Kidney (tissue), 14 donors: ENCODE measurements around the gene WWOX. TPM values are rescaled to one million over a fixed set of nuclear protein-coding genes. Genes with fewer than 3 reads are reported as not detected.

Experiments used
- DNase-seq, 5 donors: peaks; one replicate each; pipeline ENCODE4 v3.0.0-alpha.2; 2013 to 2020
- FAIRE-seq: peaks from 2 replicates; lab custom pipeline; 2012; peaks lifted over from hg19 to GRCh38; lab: Jason Lieb, UNC
- H3K27ac ChIP-seq, 2 donors: one replicate each; pipeline ENCODE4 v1.7.0; 2013; ENCODE audit warnings: low read depth in 2 of 2, low read length in 2 of 2, inconsistent platforms in 1 of 2
- H3K27me3 ChIP-seq: one replicate; pipeline ENCODE4 v1.7.1; 2013; ENCODE audit warnings: low read length, inconsistent platforms; ENCODE audit not compliant: control insufficient read depth, insufficient read depth
- H3K36me3 ChIP-seq, 3 donors: one replicate each; pipeline versions ENCODE4 v1.7.0 to v1.7.1; 2013; ENCODE audit warnings: low read length in 3 of 3, control low read depth in 1 of 3, inconsistent platforms in 1 of 3; ENCODE audit not compliant: insufficient read depth in 3 of 3, control insufficient read depth in 2 of 3
- H3K4me1 ChIP-seq, 3 donors: one replicate each; pipeline versions ENCODE4 v1.7.0 to v1.7.1; 2013; ENCODE audit warnings: low read length in 3 of 3, inconsistent platforms in 1 of 3, low read depth in 1 of 3; ENCODE audit not compliant: control insufficient read depth in 2 of 3, insufficient read depth in 2 of 3
- H3K4me3 ChIP-seq, 3 donors: one replicate each; pipeline versions ENCODE4 v1.7.0 to v1.8.1; 2013; ENCODE audit warnings: low read length in 3 of 3, control low read depth in 1 of 3, inconsistent platforms in 1 of 3
- H3K9ac ChIP-seq, 3 donors: one replicate each; pipeline versions ENCODE4 v1.7.0 to v1.7.1; 2013; ENCODE audit warnings: low read length in 3 of 3, control low read depth in 1 of 3, inconsistent platforms in 1 of 3
- H3K9me3 ChIP-seq, 3 donors: one replicate each; pipeline versions ENCODE4 v1.7.0 to v1.7.1; 2013; ENCODE audit warnings: low read length in 3 of 3, control low read depth in 1 of 3, inconsistent platforms in 1 of 3; ENCODE audit not compliant: control insufficient read depth in 2 of 3, insufficient read depth in 1 of 3
- intact Hi-C: fragments of 100-400 bp; cut with DNase I; formaldehyde crosslinking; loops from one replicate; pipeline ENCODE4 v1.11.1; 2022
- polyA plus RNA-seq: library from polyadenylated mRNA; stranded (reverse); fragments of 350-450 nt; fragmentation: Illumina TruSeq; extraction: RNeasy Lipid Tissue Mini Kit (QIAGEN cat#74804); gene quantifications from one replicate; pipeline ENCODE4 v1.2.3, GENCODE V29; 2014; ENCODE audit warnings: low read depth, low replicate concordance; ENCODE audit not compliant: insufficient read depth
- total RNA-seq: library from RNA; stranded (reverse); fragmentation: NEBNext Ultra II Directional; extraction: Animal tissue kit (Norgen Biotek cat#: 25700); gene quantifications from one replicate; pipeline ENCODE4 v1.2.1, GENCODE V29; 2021
- TF ChIP-seq, protein P1 (sequence below): IDR thresholded peaks from 3 replicates; pipeline ENCODE4 v1.5.1; 2012; ENCODE audit warnings: mild to moderate bottlenecking, moderate library complexity, borderline replicate concordance; ENCODE audit not compliant: insufficient read depth; ENCODE audit errors: extremely low read depth
- donor health status: control.
- donor health status: control.
- donor health status: control.
- donor health status: control.
- donor health status: control.
- donor health status: DM: yes; HTN: yes; CAD: no.
- donor health status: Normal renal cell carcinoma (clear cell type).

Gene WWOX
- total and polyA plus RNA-seq, 2 donors from 2014 or later, result 22.5 to 30.3 TPM

DNA sequence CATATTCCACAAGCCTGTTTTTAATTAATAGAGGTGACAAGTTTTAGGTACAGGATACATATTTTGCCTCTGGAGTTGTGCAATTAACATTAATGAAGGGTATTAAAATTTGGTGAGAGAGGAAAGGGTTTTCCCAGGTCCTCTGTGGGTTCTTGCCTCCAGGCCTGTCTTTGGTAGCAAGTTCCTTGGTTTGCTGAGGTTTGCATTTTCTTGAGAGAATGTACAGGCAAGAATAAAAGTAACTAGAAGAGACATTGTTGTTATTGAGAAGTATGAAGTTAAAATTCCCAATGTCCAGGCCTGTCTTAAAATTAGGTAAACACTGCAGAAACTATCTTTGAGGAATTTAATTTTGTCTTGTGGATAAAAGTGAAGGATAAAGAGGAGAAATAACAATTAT, 316.9 kb downstream of the WWOX start:
- DNase-seq (no peak), FAIRE-seq (no peak)
- Histone ChIP-seq H3K9ac (no peak overlapping the region), H3K4me1 (no peaks in the 10 kb centered on the region), H3K4me3 (no peak overlapping the region), H3K36me3 (no peaks in the 10 kb centered on the region), H3K27ac (no peak overlapping the region), H3K27me3 (no peaks in the 10 kb centered on the region), H3K9me3 (no peaks in the 10 kb centered on the region)
- TF ChIP-seq, protein P1, sequence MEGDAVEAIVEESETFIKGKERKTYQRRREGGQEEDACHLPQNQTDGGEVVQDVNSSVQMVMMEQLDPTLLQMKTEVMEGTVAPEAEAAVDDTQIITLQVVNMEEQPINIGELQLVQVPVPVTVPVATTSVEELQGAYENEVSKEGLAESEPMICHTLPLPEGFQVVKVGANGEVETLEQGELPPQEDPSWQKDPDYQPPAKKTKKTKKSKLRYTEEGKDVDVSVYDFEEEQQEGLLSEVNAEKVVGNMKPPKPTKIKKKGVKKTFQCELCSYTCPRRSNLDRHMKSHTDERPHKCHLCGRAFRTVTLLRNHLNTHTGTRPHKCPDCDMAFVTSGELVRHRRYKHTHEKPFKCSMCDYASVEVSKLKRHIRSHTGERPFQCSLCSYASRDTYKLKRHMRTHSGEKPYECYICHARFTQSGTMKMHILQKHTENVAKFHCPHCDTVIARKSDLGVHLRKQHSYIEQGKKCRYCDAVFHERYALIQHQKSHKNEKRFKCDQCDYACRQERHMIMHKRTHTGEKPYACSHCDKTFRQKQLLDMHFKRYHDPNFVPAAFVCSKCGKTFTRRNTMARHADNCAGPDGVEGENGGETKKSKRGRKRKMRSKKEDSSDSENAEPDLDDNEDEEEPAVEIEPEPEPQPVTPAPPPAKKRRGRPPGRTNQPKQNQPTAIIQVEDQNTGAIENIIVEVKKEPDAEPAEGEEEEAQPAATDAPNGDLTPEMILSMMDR, result no peak
- intact Hi-C loops, result no loop called here

DNA sequence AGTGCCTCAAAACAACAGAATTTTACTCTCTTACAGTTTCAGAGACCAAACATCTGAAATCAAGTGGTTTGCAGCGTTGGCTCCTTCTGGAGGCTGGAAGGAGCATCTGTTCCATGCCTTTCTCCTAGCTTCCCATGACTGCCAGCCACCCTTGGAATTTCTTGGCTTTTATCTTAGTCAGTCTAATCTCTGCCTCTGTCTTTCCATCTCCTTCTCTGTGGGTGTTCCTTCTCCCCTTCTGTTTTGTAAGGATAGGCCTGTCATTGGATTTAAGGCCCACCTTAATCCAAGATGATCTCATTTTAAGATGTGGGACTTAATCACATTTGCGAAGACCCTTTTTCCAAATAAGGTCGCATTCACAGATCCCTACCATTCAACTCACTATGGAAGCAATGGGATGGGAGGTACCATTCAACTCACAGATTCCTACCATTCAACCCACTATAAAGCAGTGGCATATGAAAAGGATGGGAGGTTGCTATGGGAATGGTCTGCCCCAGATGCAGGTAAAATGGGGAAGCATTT, 321.8 kb downstream of the WWOX start:
- no peak for FAIRE-seq

DNA sequence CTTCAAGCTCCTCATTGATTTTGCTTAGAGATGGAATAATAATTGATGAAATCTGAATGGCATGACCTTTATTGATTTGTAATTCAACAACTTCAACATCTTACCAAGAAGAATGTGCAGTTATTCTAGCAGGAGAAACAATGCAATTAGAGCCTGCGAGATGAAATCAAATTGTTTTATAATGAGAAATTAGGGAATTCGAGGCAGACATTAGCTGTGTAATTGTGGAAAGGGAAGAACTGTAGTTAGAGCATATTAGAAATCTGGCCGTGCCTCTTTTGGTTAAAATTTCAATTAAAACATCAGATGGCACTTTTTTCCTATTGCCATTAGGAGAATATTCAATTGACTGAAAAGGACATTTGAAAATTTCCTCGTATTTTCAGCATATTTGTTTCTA, 325.8 kb downstream of the WWOX start:
- TF ChIP-seq, protein P1, result no peak
- intact Hi-C loops, result no loop called here
- Histone ChIP-seq H3K9me3 (no peaks in the 10 kb centered on the region), H3K36me3 (no peaks in the 10 kb centered on the region), H3K27me3 (no peaks in the 10 kb centered on the region), H3K27ac (no peak overlapping the region), H3K9ac (no peak overlapping the region), H3K4me1 (no peaks in the 10 kb centered on the region), H3K4me3 (no peak overlapping the region)
- DNase-seq, result no peak
- FAIRE-seq, result no peak

More for the DNA sequence above, 321.8 kb downstream of the WWOX start:
- H3K4me3 ChIP-seq, result no peak overlapping the region
- intact Hi-C loops, result no loop called here
- H3K4me1 ChIP-seq, result no peaks in the 10 kb centered on the region
- no peaks in the 10 kb centered on the region for H3K9me3 ChIP-seq
- no peak overlapping the region for H3K27ac ChIP-seq
- TF ChIP-seq, protein P1, result no peak
- no peak for DNase-seq
- H3K9ac ChIP-seq, result no peak overlapping the region
- H3K27me3 ChIP-seq, result no peaks in the 10 kb centered on the region
- H3K36me3 ChIP-seq, result no peaks in the 10 kb centered on the region
